ENCODE measurements around the gene FNBP1.
A peak's percentile ranks its signal among the peaks of the same experiment; 100 is the strongest.

DNA sequence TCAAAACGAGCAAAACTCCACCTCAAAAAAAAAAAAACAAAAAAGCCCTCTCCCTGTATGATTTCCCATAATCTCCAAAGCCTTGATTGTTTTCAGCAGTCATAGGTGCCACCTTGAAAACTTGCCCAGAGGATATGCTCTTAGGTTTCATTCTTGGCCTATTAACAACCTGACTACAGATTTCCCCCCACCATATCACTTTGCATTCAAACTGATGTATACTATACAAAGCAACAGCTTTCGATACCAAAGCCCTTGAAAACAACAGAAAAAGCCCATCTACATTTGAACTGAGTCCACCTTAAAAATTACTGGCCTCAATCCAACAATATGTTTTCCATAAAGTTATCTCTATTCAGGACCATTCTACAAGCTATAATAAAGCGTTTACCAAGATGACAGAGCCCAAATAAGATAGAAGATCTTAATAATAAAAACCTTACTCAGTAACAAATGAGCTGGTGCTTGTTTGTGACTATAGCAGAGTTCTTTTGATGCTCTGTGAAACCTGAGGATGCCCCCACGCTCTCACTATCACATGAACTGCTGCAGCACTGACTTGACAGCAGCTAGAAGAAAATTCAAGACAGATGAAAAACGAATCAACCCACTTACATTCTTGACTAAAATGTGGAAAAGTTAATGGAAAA lies 44.4 kb downstream of the FNBP1 start:
- TF ChIP-seq FOXM1 (IDR thresholded peaks at IDR 0.05; ENCODE audit: low read depth, low read length): peak; percentile 46; the same call in 1 of the 2 replicates
- no peak for TF ChIP-seq SMC3 (IDR thresholded peaks at IDR 0.05; ENCODE audit: borderline replicate concordance, low read length)
- no peak for TF ChIP-seq POLR2A (IDR thresholded peaks at IDR 0.05; ENCODE audit: low read depth, low read length)
- TF ChIP-seq, protein P1, sequence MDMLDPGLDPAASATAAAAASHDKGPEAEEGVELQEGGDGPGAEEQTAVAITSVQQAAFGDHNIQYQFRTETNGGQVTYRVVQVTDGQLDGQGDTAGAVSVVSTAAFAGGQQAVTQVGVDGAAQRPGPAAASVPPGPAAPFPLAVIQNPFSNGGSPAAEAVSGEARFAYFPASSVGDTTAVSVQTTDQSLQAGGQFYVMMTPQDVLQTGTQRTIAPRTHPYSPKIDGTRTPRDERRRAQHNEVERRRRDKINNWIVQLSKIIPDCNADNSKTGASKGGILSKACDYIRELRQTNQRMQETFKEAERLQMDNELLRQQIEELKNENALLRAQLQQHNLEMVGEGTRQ (IDR thresholded peaks at IDR 0.05; ENCODE audit: borderline replicate concordance, low read depth, low read length): no peak
- no peak for TF ChIP-seq MLLT1 (IDR thresholded peaks at IDR 0.05)
